ENCODE data around the gene OBSCN.
"Not testable (repeated sequence)": the region's sequence is repeated elsewhere in the genome, so short reads cannot be mapped to it uniquely, and the experiment has no call there.

OBSCN gene

DNA sequence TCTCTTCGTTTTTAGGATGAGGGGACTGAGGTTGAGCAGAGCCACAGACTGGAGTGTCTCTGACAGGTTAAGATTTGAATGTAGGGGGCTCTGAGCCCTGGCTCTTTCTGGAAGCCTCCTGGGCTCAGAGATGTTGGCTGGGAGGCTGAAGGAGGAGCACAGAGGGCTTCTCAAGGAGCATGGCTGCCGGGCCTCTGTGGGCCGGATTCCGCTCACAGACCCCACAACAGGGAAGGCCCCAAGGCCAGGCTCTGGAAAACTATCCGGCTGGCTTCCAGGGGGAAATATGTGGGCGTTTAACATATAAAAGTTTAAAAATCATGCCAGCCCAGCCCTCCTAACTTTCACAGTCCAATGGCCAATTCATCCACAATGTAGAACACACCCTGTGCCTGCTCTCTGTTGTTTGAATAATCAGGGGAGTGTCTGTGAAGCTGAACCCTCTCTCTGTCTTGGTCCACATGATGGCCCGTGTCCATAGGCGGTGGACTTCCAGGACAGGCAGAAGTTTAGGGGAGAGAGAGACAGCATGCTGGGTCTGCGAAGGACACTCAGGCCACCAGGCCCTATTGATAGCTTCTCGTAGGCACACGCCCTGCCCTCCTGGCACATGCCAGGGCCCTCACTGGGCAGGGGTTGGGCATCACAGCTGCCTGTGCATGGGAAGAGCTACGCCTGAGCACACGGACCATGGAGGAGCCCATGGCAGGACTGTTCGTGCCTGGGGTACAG, 10.8 kb downstream of the OBSCN start:
- H3K4me3 ChIP-seq (replicated peaks; ENCODE audit: low read depth, low read length): no peak overlapping the region
- TF ChIP-seq, protein P1, sequence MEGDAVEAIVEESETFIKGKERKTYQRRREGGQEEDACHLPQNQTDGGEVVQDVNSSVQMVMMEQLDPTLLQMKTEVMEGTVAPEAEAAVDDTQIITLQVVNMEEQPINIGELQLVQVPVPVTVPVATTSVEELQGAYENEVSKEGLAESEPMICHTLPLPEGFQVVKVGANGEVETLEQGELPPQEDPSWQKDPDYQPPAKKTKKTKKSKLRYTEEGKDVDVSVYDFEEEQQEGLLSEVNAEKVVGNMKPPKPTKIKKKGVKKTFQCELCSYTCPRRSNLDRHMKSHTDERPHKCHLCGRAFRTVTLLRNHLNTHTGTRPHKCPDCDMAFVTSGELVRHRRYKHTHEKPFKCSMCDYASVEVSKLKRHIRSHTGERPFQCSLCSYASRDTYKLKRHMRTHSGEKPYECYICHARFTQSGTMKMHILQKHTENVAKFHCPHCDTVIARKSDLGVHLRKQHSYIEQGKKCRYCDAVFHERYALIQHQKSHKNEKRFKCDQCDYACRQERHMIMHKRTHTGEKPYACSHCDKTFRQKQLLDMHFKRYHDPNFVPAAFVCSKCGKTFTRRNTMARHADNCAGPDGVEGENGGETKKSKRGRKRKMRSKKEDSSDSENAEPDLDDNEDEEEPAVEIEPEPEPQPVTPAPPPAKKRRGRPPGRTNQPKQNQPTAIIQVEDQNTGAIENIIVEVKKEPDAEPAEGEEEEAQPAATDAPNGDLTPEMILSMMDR (IDR thresholded peaks at IDR 0.05; ENCODE audit: low read length, missing control alignments): no peak
- no peak for DNase-seq (ENCODE audit: low read depth)

- no peak for DNase-seq (ENCODE audit: low read depth)
- no peak overlapping the region for H3K4me3 ChIP-seq (replicated peaks; ENCODE audit: low read depth, low read length)
- TF ChIP-seq, protein P1 (IDR thresholded peaks at IDR 0.05; ENCODE audit: low read length, missing control alignments): no peak
Measured at GRCh38 chr1:228219245-228219961, 11.6 kb downstream of the OBSCN start.

GRCh38 chr1:228219962-228220780, 12.3 kb downstream of the OBSCN start:
- DNase-seq (ENCODE audit: low read depth): no peak
- H3K4me3 ChIP-seq (replicated peaks; ENCODE audit: low read depth, low read length): no peak overlapping the region
- TF ChIP-seq, protein P1 (IDR thresholded peaks at IDR 0.05; ENCODE audit: low read length, missing control alignments): no peak

GRCh38 chr1:228221097-228221496, 13.3 kb downstream of the OBSCN start:
- not testable (repeated sequence) for DNase-seq (ENCODE audit: low read depth); H3K4me3 ChIP-seq (replicated peaks; ENCODE audit: low read depth, low read length)

- TF ChIP-seq, protein P1 (IDR thresholded peaks at IDR 0.05; ENCODE audit: low read length, missing control alignments): no peak
- H3K4me3 ChIP-seq (replicated peaks; ENCODE audit: low read depth, low read length): no peak overlapping the region
- no peak for DNase-seq (ENCODE audit: low read depth)
Measured at GRCh38 chr1:228222548-228222947, 14.7 kb downstream of the OBSCN start.

DNA sequence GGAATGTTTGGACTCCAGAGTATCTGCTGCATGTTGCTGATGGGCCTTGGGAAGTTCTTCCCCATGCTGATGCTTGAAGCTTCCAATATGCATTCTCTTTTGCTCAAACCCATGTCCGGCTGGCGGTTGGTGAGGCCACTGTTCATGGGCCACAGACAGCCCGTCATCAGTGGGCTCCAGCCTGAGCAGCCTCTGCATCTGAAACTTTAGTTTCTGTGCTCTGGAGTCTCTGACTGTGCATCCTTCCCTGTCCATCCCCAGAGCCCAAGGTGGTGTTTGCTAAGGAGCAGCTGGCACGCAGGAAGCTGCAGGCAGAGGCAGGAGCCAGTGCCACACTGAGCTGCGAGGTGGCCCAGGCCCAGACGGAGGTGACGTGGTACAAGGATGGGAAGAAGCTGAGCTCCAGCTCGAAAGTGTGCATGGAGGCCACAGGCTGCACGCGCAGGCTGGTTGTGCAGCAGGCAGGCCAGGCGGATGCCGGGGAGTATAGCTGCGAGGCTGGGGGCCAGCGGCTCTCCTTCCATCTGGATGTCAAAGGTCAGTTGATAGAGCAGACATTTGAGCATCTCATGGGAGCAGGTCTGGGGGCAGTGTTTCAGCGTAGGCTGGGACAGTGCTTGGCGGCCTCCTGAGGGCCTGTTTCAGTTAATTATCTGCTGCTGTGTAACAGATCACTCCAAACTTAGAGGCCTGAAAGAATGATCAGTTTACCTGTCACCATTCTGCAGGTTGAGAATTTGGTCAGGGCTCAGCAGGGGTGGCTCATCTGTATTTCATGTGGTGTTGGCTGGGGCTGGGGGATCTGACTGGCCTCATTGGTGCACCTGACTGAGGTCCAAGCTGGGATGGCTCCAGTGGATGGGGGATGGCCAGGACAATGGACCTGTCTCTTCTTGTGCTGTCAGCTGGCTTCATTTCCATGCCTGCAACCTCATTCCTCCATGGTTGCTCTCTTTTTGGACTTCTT, 16.6 kb downstream of the OBSCN start:
- H3K4me3 ChIP-seq (replicated peaks; ENCODE audit: low read depth, low read length): no peak overlapping the region
- TF ChIP-seq, protein P1 (IDR thresholded peaks at IDR 0.05; ENCODE audit: low read length, missing control alignments): no peak
- no peak for DNase-seq (ENCODE audit: low read depth)
